HEK293 (cell line): ENCODE data around the gene TGFBI.

Experiments
- CTCF ChIA-PET: fragments of 350-600 bp; formaldehyde crosslinking; extraction: SDS; loops from one replicate; lab custom pipeline; 2021; ENCODE audit warnings: antibody characterized with exemption; lab: Yijun Ruan, JAX
- POLR2A ChIA-PET: fragments of 300-600 bp; formaldehyde crosslinking; extraction: SDS; loops from one replicate; lab custom pipeline; 2020; ENCODE audit warnings: antibody characterized with exemption, inconsistent platforms; lab: Yijun Ruan, JAX
- H3K27ac ChIP-seq: fragments of 200-500 bp; sonication (Bioruptor generic); 2 replicates; pipeline ENCODE4 v1.5.1; 2014; ENCODE audit warnings: low read depth, low read length, control low read depth, inconsistent platforms; ENCODE audit errors: extremely low read depth
- H3K36me3 ChIP-seq, 2 experiments: fragments of 200-500 bp in 1 of 2; sonication (Bioruptor generic) in 1 of 2; 1 replicate in 1 of 2; 2 replicates in 1 of 2; pipeline ENCODE4 v1.5.1; 2014 to 2017; ENCODE audit warnings: inconsistent platforms in 2 of 2, low read length in 2 of 2; ENCODE audit not compliant: control insufficient read depth in 2 of 2, insufficient read depth in 1 of 2
- H3K4me1 ChIP-seq: fragments of 200-500 bp; sonication (Bioruptor generic); 2 replicates; pipeline ENCODE4 v1.5.1; 2014; ENCODE audit warnings: mild to moderate bottlenecking, low read length, inconsistent platforms; ENCODE audit not compliant: control insufficient read depth, insufficient read depth
- H3K4me3 ChIP-seq: 2 replicates; pipeline ENCODE4 v1.5.1; 2011; ENCODE audit warnings: low read depth, mild to moderate bottlenecking, control low read depth, low read length, moderate library complexity
- H3K9me3 ChIP-seq: fragments of 200-500 bp; sonication (Bioruptor generic); 2 replicates; pipeline ENCODE4 v1.5.1; 2014; ENCODE audit warnings: low read depth, low read length, inconsistent platforms; ENCODE audit not compliant: control insufficient read depth, insufficient read depth
- GLIS2 ChIP-seq: fragments of 450-650 bp; formaldehyde crosslinking; IDR thresholded peaks from 2 replicates; pipeline ENCODE4 v1.5.1; 2016; ENCODE audit warnings: missing biosample characterization, missing genetic modification characterization
- MZF1 ChIP-seq: fragments of 450-650 bp; formaldehyde crosslinking; IDR thresholded peaks from 2 replicates; pipeline ENCODE4 v1.5.1; 2017; ENCODE audit warnings: missing biosample characterization, missing genetic modification characterization, borderline replicate concordance
- PRDM1 ChIP-seq: fragments of 450-650 bp; formaldehyde crosslinking; IDR thresholded peaks from 2 replicates; pipeline ENCODE4; 2016; ENCODE audit warnings: missing biosample characterization, missing genetic modification characterization
- SP3 ChIP-seq: fragments of 450-650 bp; formaldehyde crosslinking; IDR thresholded peaks from 2 replicates; pipeline ENCODE4 v1.5.1; 2016; ENCODE audit warnings: missing biosample characterization, missing genetic modification characterization
- WT1 ChIP-seq: fragments of 450-650 bp; formaldehyde crosslinking; IDR thresholded peaks from 2 replicates; pipeline ENCODE4 v1.5.1; 2016; ENCODE audit warnings: missing biosample characterization, missing genetic modification characterization
- YY1 ChIP-seq: fragments of 450-650 bp; formaldehyde crosslinking; IDR thresholded peaks from 2 replicates; pipeline ENCODE4 v1.5.1; 2018; ENCODE audit warnings: missing biosample characterization, missing genetic modification characterization
- ZFP41 ChIP-seq: fragments of 450-650 bp; formaldehyde crosslinking; IDR thresholded peaks from 2 replicates; pipeline ENCODE4 v1.5.1; 2016; ENCODE audit warnings: missing biosample characterization, missing genetic modification characterization, borderline replicate concordance
- ZNF112 ChIP-seq: fragments of 450-650 bp; formaldehyde crosslinking; IDR thresholded peaks from 2 replicates; pipeline ENCODE4 v1.5.0; 2017; ENCODE audit warnings: missing biosample characterization, missing genetic modification characterization
- ZNF211 ChIP-seq: fragments of 450-650 bp; formaldehyde crosslinking; IDR thresholded peaks from 2 replicates; pipeline ENCODE4 v1.5.1; 2016; ENCODE audit warnings: low read depth, missing biosample characterization, missing genetic modification characterization
- ZNF394 ChIP-seq: fragments of 450-650 bp; formaldehyde crosslinking; IDR thresholded peaks from 2 replicates; pipeline ENCODE4 v1.5.1; 2016; ENCODE audit warnings: missing biosample characterization, missing genetic modification characterization, mild to moderate bottlenecking, moderate library complexity, borderline replicate concordance
- ZNF48 ChIP-seq: fragments of 450-650 bp; formaldehyde crosslinking; IDR thresholded peaks from 2 replicates; pipeline ENCODE4 v1.5.1; 2016; ENCODE audit warnings: missing biosample characterization, missing genetic modification characterization
- ZNF529 ChIP-seq: fragments of 450-650 bp; formaldehyde crosslinking; IDR thresholded peaks from 2 replicates; pipeline ENCODE4 v1.5.1; 2017; ENCODE audit warnings: missing genetic modification characterization, missing biosample characterization; ENCODE audit not compliant: insufficient replicate concordance
- ZNF585B ChIP-seq: fragments of 450-650 bp; formaldehyde crosslinking; IDR thresholded peaks from 2 replicates; pipeline ENCODE4 v1.5.1; 2016; ENCODE audit warnings: missing biosample characterization, missing genetic modification characterization
- ZNF830 ChIP-seq: fragments of 450-650 bp; IDR thresholded peaks from 2 replicates; pipeline ENCODE4 v1.5.0; 2018; ENCODE audit warnings: missing biosample characterization, missing genetic modification characterization, low read depth, mild to moderate bottlenecking, moderate library complexity
- TF ChIP-seq, protein P1 (sequence below): fragments of 450-650 bp; IDR thresholded peaks from 2 replicates; pipeline ENCODE4 v1.5.1; 2018; ENCODE audit warnings: missing biosample characterization, missing genetic modification characterization
- TF ChIP-seq, protein P2 (sequence below): fragments of 450-650 bp; formaldehyde crosslinking; IDR thresholded peaks from 2 replicates; pipeline ENCODE4 v1.5.1; 2016; ENCODE audit warnings: missing biosample characterization, missing genetic modification characterization
- TF ChIP-seq, protein P3 (sequence below): fragments of 450-650 bp; formaldehyde crosslinking; IDR thresholded peaks from 2 replicates; pipeline ENCODE4 v1.5.1; 2017; ENCODE audit warnings: missing biosample characterization, missing genetic modification characterization

Gene TGFBI

DNA sequence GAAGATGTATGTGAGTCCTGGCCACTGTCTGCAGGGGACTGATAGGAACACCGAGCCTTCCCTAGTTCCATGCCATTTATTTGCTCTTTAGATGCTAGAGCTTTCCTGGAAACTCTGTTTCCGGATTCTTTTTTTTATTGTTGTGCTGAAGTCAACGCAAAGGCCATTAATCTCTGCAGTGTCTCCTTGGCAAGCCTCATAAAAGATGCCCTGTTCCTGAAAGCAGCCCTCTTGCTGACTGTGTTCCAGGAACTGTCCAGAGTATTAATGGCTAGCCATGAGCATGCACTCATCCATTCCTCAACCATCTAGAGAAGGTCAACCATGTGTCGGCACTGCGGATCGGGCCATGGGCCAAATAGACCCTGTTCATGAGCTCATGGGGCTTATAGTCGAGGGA lies 61.0 kb downstream of the TGFBI start (continued):
- TF ChIP-seq, protein P1, sequence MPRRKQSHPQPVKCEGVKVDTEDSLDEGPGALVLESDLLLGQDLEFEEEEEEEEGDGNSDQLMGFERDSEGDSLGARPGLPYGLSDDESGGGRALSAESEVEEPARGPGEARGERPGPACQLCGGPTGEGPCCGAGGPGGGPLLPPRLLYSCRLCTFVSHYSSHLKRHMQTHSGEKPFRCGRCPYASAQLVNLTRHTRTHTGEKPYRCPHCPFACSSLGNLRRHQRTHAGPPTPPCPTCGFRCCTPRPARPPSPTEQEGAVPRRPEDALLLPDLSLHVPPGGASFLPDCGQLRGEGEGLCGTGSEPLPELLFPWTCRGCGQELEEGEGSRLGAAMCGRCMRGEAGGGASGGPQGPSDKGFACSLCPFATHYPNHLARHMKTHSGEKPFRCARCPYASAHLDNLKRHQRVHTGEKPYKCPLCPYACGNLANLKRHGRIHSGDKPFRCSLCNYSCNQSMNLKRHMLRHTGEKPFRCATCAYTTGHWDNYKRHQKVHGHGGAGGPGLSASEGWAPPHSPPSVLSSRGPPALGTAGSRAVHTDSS (tag by site-specific recombination) = no peak
- TF ChIP-seq ZNF585B (tag by site-specific recombination) (no peak), GLIS2 (tag by site-specific recombination) (no peak), ZNF112 (no peak), ZNF394 (tag by site-specific recombination) (no peak)
- TF ChIP-seq, protein P2, sequence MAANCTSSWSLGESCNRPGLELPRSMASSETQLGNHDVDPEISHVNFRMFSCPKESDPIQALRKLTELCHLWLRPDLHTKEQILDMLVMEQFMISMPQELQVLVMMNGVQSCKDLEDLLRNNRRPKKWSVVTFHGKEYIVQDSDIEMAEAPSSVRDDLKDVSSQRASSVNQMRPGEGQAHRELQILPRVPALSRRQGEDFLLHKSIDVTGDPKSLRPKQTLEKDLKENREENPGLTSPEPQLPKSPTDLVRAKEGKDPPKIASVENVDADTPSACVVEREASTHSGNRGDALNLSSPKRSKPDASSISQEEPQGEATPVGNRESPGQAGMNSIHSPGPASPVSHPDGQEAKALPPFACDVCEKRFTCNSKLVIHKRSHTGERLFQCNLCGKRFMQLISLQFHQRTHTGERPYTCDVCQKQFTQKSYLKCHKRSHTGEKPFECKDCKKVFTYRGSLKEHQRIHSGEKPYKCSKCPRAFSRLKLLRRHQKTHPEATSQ (tag by site-specific recombination) = no peak
- TF ChIP-seq, protein P3, sequence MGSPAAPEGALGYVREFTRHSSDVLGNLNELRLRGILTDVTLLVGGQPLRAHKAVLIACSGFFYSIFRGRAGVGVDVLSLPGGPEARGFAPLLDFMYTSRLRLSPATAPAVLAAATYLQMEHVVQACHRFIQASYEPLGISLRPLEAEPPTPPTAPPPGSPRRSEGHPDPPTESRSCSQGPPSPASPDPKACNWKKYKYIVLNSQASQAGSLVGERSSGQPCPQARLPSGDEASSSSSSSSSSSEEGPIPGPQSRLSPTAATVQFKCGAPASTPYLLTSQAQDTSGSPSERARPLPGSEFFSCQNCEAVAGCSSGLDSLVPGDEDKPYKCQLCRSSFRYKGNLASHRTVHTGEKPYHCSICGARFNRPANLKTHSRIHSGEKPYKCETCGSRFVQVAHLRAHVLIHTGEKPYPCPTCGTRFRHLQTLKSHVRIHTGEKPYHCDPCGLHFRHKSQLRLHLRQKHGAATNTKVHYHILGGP = peak; percentile 87

DNA sequence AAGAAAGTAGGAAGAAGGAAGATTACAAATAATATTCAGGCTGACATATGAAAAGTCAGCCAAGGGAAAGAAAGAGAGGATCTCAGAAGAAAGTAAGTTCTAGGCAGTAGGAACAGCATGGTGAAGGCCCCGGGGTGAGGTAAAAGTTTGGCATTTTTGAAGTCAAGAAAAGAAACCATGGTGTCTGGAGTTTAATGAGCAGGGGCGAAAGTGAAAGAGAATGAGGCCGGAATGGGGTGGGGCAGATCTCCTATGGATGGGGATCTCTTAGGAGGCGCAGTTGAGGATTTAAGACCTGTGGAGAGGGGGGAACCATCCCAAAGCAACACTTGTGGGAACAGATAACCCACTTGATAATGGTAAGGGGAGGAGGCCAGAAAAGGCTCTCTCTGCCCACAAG lies 61.5 kb downstream of the TGFBI start:
- Histone ChIP-seq H3K27ac (no peak overlapping the region), H3K4me1 (no peaks in the 10 kb centered on the region), H3K4me3 (no peak overlapping the region), H3K36me3 (no peaks in the 10 kb centered on the region), H3K9me3 (no peaks in the 10 kb centered on the region)
- ChIA-PET POLR2A (no interaction called here), CTCF (interaction anchor here (0.9 kb wide), 1 partner anchor 83 kb away, joined by 3 read pairs; no protein-coding TSS in a partner anchor)
- TF ChIP-seq PRDM1 (peak; percentile 38; the same call in 1 of the 2 replicates), ZFP41 (tag by site-specific recombination) (no peak), WT1 (tag by site-specific recombination) (no peak)

DNA sequence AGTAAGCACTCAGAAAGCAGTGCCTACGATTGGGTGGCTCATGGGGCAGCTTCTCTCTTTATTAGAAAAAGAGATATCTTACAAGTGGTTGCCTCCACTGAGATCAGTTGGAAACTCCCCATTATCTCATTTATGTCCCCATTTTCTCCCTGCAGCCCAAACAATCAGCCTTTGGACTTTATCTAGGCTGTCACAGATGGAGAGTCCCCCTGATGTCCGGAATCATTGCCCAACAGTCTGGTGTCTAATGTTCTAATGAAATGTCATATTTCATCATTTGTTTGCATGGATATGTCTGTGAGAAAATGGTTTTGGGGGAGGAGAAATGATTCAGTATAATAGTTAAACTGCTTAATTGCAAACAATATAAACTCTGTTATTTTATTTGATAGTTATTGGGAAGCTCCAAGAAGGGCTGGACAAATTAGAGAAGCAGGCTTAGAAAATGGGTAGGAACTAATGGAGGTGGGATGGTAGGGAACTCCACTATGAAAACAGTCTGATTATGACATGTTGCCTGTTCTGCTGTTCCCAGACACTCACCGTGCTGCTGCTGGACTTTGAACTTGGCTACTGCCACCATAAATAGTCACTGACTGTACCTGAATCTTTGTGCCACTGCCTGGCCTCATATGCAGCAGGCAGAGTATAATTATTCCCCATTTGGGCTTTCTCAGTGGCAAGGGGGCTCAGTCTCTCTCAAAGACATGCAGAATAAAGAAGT lies 65.6 kb downstream of the TGFBI start:
- CTCF ChIA-PET = interaction anchor here (0.6 to 2.8 kb wide), 3 partner anchors 11 to 28 kb away, joined by 3 to 9 read pairs (median 7); no protein-coding TSS in a partner anchor
- no peak overlapping the region for H3K4me3 ChIP-seq
- no peaks in the 10 kb centered on the region for H3K9me3 ChIP-seq
- TF ChIP-seq ZNF529 (tag by site-specific recombination) (no peak), MZF1 (tag by site-specific recombination) (no peak), YY1 (tag by site-specific recombination) (no peak), SP3 (tag by site-specific recombination) (no peak), ZNF211 (no peak), ZNF394 (tag by site-specific recombination) (no peak), ZNF48 (tag by site-specific recombination) (no peak), ZNF830 (tag by site-specific recombination) (no peak)
- TF ChIP-seq, all 188 proteins: peak for 0
- H3K27ac ChIP-seq = no peak overlapping the region
- peaks cover 10% of the 10 kb centered on the region for H3K4me1 ChIP-seq
- POLR2A ChIA-PET = no interaction called here
- H3K36me3 ChIP-seq = no peaks in the 10 kb centered on the region
